DOHH2 (cell line): ENCODE results near the gene GRIN2A.

ENCODE experiments used
- CTCF ChIP-seq: fragments of 200-600 bp; sonication (generic); IDR thresholded peaks from one replicate; pipeline ENCODE4 v1.5.1; 2014; ENCODE audit warnings: antibody characterized with exemption, mild to moderate bottlenecking, low read depth, low read length; ENCODE audit not compliant: poor library complexity, severe bottlenecking
- EZH2phosphoT487 ChIP-seq: fragments of 200-600 bp; sonication (generic); IDR thresholded peaks from 2 replicates; pipeline ENCODE4 v1.6.1; 2017; ENCODE audit warnings: borderline replicate concordance, mild to moderate bottlenecking, antibody characterized with exemption, low read length, moderate library complexity, mixed read lengths

- no peak for TF ChIP-seq CTCF
- TF ChIP-seq EZH2phosphoT487: no peak
Observed at GRCh38 chr16:10009684-10010083, 172.5 kb downstream of the GRIN2A start.
